Adipose tissue (tissue), 3 donors: ENCODE measurements around the gene ALMS1. TPM values are rescaled to one million over a fixed set of nuclear protein-coding genes. Genes with fewer than 3 reads are reported as not detected.
"Not testable (repeated sequence)": the region's sequence is repeated elsewhere in the genome, so short reads cannot be mapped to it uniquely, and the experiment has no call there.

Experiments
- H3K27ac ChIP-seq: one replicate; pipeline ENCODE4 v1.5.1; 2013; ENCODE audit warnings: low read depth, low read length
- WGBS, 3 donors: extraction: QIAGEN DNeasy Blood & Tissue Kit; methylation state at CpG; one replicate each; pipeline ENCODE4 v1.1.7; 2013; 5-methylcytosine and 5-hydroxymethylcytosine counted together
- polyA plus RNA-seq, 3 donors: library from polyadenylated mRNA; stranded (reverse); fragments of 200-250 nt; gene quantifications; one replicate each; pipeline ENCODE4 v1.2.3, GENCODE V29; 2013
- donor health status: healthy with polysubstance abuse.
- donor health status: Bipolar disorder and iron deficiency.
- donor health status: healthy.

Gene ALMS1
- polyA plus RNA-seq, 3 donors = 5.5 to 8.6 (median 5.6) TPM

- no peak overlapping the region for H3K27ac ChIP-seq
- WGBS, 3 donors = 51 to 65% (median 56%) methylated on average over 4 of the region's 4 CpGs
These were observed 202.5 kb downstream of the ALMS1 start for GRCh38 chr2:73588177-73588576.

- no peak overlapping the region for H3K27ac ChIP-seq
- WGBS, 3 donors = 95 to 99% (median 97%) methylated on average over 2 of the region's 2 CpGs
These were observed 208.0 kb downstream of the ALMS1 start for GRCh38 chr2:73593680-73594079.

GRCh38 chr2:73594251-73594650, 208.6 kb downstream of the ALMS1 start:
- H3K27ac ChIP-seq = no peak overlapping the region

GRCh38 chr2:73601780-73602179, 216.1 kb downstream of the ALMS1 start:
- 84 to 93% (median 85%) methylated on average over 5 of the region's 5 CpGs for WGBS, 3 donors

More at GRCh38 chr2:73594251-73594650, 208.6 kb downstream of the ALMS1 start:
- WGBS, 3 donors = 91 to 97% (median 94%) methylated on average over 2 of the region's 2 CpGs

GRCh38 chr2:73603099-73603588, 217.5 kb downstream of the ALMS1 start:
- 83 to 90% (median 88%) methylated on average over 4 of the region's 4 CpGs for WGBS, 3 donors
- not testable (repeated sequence) for H3K27ac ChIP-seq

More at GRCh38 chr2:73601780-73602179, 216.1 kb downstream of the ALMS1 start:
- no peak overlapping the region for H3K27ac ChIP-seq

GRCh38 chr2:73604589-73604988, 219.0 kb downstream of the ALMS1 start:
- WGBS, 3 donors = 73 to 86% (median 73%) methylated on average over 2 of the region's 2 CpGs

GRCh38 chr2:73610111-73610510, 224.5 kb downstream of the ALMS1 start:
- WGBS, 3 donors = 66 to 93% (median 76%) methylated on average over 3 of the region's 3 CpGs
- no peak overlapping the region for H3K27ac ChIP-seq

More at GRCh38 chr2:73604589-73604988, 219.0 kb downstream of the ALMS1 start:
- not testable (repeated sequence) for H3K27ac ChIP-seq

GRCh38 chr2:73611193-73611592, 225.6 kb downstream of the ALMS1 start:
- no peak overlapping the region for H3K27ac ChIP-seq
- 67 to 94% (median 83%) methylated on average over 4 of the region's 4 CpGs for WGBS, 3 donors

- H3K27ac ChIP-seq = no peak overlapping the region
- whole genome bisulfite sequencing, 3 donors = 92 to 100% (median 96%) methylated on average over 1 of the region's 1 CpG
These were observed 226.2 kb downstream of the ALMS1 start for GRCh38 chr2:73611867-73612266.

- no peak overlapping the region for H3K27ac ChIP-seq
- 77 to 94% (median 81%) methylated on average over 3 of the region's 3 CpGs for WGBS, 3 donors
These were observed 228.5 kb downstream of the ALMS1 start for GRCh38 chr2:73614105-73614504.

- H3K27ac ChIP-seq = no peak overlapping the region
These were observed 229.4 kb downstream of the ALMS1 start for GRCh38 chr2:73614997-73615396.

GRCh38 chr2:73619925-73620324, 234.3 kb downstream of the ALMS1 start:
- WGBS, 3 donors = 65 to 83% (median 80%) methylated on average over 3 of the region's 3 CpGs
- not testable (repeated sequence) for H3K27ac ChIP-seq

- H3K27ac ChIP-seq = not testable (repeated sequence)
These were observed 238.4 kb downstream of the ALMS1 start for GRCh38 chr2:73624036-73624435.

- 60 to 81% (median 73%) methylated on average over 1 to 9 of the region's 9 CpGs for WGBS, 3 donors
- not testable (repeated sequence) for H3K27ac ChIP-seq
These were observed 239.0 kb downstream of the ALMS1 start for GRCh38 chr2:73624625-73625024.

GRCh38 chr2:73626237-73626636, 240.6 kb downstream of the ALMS1 start:
- not testable (repeated sequence) for H3K27ac ChIP-seq
- 24 to 55% (median 29%) methylated on average over 3 to 5 of the region's 5 CpGs for WGBS, 3 donors

GRCh38 chr2:73628493-73628892, 242.9 kb downstream of the ALMS1 start:
- not testable (repeated sequence) for H3K27ac ChIP-seq
- 81 to 87% (median 85%) methylated on average over 2 of the region's 2 CpGs for WGBS, 3 donors

GRCh38 chr2:73630662-73631266, 245.1 kb downstream of the ALMS1 start:
- 44 to 51% (median 45%) methylated on average over 1 to 2 of the region's 2 CpGs for WGBS, 3 donors
- not testable (repeated sequence) for H3K27ac ChIP-seq

- H3K27ac ChIP-seq = not testable (repeated sequence)
These were observed 251.3 kb downstream of the ALMS1 start for GRCh38 chr2:73636977-73637376.

- 92 to 100% (median 96%) methylated on average over 1 of the region's 1 CpG for WGBS, 3 donors
- H3K27ac ChIP-seq = no peak overlapping the region
These were observed 252.8 kb downstream of the ALMS1 start for GRCh38 chr2:73638429-73638828.

- 6 to 23% (median 6%) methylated on average over 1 of the region's 1 CpG for WGBS, 3 donors
These were observed 254.9 kb downstream of the ALMS1 start for GRCh38 chr2:73640511-73640911.

More at GRCh38 chr2:73640511-73640911, 254.9 kb downstream of the ALMS1 start:
- no peak overlapping the region for H3K27ac ChIP-seq
